HG02981 (cell line): ENCODE results near the gene GIT1.
A peak's percentile ranks its signal among the peaks of the same experiment; 100 is the strongest.

Source experiments
- ATAC-seq: cut with Tn5 transposase; IDR thresholded peaks from one replicate; pipeline ENCODE4 v1.9.1; 2021; ENCODE audit warnings: mild to moderate bottlenecking, moderate library complexity; ENCODE audit not compliant: unreplicated experiment

Gene GIT1

DNA sequence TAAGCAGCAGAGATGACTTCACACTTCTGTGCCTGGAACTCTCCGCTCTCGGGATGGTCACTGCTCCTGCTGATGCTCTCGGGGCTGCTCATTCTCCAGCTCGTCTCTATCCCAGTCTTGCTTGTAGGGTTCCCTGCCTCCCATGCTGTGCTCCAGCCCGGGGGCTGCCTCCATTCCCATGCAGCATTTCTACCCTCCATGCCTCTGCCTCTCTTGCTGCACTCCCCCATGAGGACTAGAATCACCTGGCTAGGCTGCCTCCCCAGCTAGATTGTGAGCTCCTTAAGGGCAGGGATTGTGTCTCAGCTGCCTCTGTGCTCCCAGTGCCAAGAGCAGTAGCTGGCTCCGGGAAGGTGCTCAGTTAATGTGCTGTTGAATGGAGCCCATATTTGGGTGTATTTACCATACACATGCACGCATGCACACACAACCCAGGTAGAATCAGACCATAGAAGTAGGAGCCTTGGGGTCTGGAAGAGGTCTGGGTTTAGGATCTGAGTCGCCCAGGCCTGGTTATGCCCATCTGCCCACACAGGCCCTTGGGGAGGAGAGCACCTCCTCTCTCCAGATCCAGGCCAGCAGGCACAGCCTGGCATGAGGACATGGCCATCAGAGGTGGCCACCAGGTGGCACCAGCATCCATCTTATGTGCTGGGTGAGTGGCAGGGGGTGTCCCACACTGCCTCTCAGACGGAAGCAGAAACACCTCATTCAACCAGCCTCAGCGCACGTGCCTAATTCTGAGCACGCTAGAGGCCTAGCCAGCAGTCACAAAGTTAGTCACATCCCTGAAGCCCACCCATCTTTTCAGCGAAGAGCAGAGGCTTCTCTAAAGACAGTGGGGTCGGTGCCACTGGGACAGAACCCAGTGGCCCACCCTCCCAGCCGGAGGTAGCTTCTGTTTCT lies 9.3 kb downstream of the GIT1 start:
- ATAC-seq, result peak; percentile 86

DNA sequence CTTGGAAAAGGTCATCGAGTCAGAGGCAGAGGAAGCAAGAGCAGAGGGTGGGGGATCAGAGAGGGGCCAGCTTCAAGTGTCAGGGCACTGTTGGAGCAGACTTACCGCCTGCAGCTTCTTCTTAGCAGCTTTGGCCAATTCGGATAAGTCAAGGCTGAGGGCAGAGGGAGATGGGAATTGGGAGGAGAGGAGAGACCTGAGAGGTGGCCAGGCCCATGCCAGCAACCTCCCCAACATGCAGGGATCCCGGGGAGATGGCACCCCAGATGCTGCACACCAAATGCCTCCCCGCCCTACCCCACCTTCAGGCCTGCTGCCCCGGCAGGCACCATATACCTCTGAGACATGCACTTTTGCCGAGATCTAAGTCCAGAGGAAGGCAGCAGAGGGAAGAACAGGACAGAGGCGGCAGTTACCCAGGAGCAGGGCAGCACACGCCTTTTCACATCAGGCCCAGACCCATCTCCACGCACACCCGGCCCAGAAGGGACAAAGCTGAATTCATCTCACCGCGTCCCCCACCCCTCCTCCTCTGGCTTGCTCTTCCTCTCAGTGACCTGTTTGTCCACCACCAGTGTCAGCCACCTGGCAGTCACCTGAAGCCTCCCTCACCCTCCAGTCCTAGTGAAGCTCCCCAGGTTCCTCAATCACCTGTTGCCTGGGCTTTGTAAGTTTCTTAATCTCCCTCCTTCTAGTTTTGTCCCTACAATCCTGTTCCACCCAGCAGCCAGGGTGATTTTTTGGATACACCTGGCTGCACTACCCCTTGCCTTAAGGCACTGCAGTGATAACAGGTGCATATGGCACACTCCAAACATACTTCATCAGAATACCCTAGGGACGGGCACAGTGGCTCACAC lies 10.6 kb downstream of the GIT1 start:
- ATAC-seq, result no peak

GRCh38 chr17:29577385-29578211 lies 11.8 kb downstream of the GIT1 start:
- ATAC-seq, result no peak

GRCh38 chr17:29577001-29577370 lies 12.5 kb downstream of the GIT1 start:
- no peak for ATAC-seq

GRCh38 chr17:29576214-29577000 lies 13.0 kb downstream of the GIT1 start:
- no peak for ATAC-seq

DNA sequence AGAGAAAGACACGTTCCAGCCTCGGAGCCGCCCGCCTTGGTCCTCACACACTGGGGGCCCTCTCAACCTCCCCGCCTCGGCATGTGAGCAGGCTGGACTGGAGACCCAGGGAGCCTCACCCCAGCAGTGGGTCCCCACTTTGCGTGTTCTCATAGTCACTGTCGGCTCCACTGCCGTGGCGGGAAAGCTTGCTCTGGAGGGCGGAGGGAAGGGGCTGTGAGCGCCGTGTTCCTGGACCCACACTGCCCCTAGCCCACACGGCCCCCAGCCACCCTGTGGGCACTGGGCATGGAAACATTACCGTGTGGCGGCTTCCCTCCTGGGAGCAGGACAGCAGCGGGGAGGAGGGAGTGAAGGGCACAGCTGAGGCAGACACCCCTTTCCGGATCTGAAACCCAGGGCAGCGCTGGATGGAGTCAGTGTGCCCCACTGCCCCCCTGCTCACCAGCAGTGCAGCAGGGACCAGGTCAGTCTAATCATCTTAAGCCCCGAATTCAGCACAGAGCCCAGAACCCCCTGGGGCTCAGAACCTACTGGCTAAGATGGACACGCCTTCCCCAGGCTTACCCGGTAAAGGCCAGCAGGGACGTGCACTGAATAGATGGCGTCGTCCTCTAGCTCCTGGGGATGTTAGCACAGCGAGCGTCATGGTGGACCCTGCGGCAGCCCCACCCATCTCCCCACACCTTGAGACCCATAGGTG lies 13.8 kb downstream of the GIT1 start:
- ATAC-seq, result no peak

GRCh38 chr17:29574732-29575510 lies 14.5 kb downstream of the GIT1 start:
- ATAC-seq, result no peak

- no peak for ATAC-seq
Measured at GRCh38 chr17:29573871-29574731, 15.3 kb downstream of the GIT1 start.

DNA sequence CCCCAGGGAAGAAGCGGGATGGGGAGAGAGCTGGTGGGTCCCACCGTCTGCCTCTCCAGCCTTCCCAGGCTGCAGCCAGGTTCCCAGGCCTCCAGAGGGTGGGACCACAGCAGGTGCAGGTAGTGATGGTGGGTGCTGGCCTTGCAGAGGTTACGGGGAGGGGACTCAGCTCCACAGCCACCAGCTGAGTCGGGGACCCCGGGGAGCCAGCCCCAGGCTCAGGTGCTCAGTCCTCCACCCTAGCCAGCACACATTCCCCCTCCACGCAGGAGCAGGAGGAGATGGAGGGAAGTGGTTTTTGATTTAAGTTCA lies 15.9 kb downstream of the GIT1 start:
- ATAC-seq, result no peak

DNA sequence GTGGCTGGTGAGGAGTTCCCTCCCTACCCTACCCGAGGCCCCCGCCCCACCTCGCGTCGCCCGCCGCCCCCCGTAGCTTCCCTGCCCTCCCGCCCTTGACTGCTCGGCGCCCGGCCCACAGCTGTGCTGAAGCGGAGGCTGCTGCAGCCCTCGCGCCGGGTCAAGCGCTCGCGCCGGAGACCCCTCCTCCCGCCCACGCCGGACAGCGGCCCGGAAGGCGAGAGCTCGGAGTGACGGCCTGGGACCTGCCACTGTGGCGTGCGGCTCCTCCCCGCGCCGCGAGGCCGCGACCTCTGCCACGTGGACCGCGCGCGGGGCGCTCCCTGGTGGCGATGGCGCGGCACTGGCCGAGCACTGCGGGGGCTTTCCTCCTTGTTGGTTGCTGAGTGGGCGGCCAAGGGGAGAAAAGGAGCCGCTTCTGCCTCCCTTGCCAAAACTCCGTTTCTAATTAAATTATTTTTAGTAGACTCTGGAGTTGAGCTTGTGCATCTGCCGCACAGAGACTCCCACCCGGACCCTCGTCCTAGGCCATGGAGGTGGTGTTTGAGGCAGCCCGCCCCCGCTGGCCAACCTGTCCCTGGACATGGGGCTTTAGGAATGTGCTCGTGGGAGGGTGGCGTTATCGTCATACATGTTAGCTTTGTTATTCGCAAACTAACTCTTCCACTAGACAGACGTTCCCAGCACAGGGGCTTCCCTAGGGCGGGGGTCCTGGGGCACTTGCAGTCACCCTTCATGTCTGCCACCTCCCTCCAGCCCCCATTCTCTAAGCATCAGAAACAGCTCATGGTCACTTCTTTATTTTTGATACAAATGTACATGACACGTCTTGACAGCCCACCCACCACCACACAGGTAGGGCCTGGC lies 16.5 kb downstream of the GIT1 start:
- no peak for ATAC-seq

DNA sequence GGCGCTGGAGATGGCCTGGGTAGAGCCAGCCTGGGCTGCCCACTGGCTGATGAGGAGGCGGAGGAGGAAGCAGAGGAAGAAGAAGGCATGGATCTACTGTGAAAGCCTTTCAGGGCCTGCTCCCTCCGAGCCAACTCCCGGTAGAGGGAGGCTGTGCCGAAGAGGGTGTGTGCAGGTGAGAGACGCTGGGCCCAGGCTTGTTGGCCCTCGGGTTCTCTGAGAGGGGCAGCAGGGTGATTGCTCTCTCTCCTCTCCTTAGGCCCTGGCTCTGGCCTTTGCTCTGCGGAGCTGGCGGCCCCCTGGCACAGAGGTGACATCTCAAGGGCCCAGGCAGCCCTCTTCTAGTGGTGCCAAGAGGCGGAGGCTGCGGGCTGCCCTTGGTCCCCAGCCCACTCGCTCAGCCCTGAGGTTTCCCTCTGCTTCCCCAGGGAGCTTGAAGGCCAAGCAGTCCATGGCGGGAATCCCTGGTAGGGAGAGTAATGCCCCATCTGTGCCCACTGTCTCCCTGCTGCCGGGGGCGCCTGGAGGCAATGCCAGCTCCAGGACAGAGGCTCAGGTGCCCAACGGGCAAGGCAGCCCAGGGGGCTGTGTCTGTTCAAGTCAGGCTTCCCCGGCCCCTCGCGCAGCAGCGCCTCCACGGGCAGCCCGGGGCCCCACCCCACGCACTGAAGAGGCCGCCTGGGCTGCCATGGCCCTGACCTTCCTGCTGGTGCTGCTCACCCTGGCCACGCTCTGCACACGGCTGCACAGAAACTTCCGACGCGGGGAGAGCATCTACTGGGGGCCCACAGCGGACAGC lies 17.4 kb downstream of the GIT1 start:
- ATAC-seq, result no peak

- ATAC-seq, result no peak
Measured at GRCh38 chr17:29571486-29571882, 18.0 kb downstream of the GIT1 start.

- no peak for ATAC-seq
Measured at GRCh38 chr17:29570521-29570920, 18.9 kb downstream of the GIT1 start.

GRCh38 chr17:29569245-29569950 lies 20.1 kb downstream of the GIT1 start:
- ATAC-seq, result no peak

GRCh38 chr17:29568331-29569244 lies 20.9 kb downstream of the GIT1 start, which contains the start of gene TP53I13:
TP53I13 (plus strand) TSS chr17:29568701; CDS start chr17:29568759, 58 bp downstream.
- ATAC-seq, result peak; percentile 35
